Parathyroid adenoma (tissue), 2 donors: ENCODE data around the gene SIDT1.

Source experiments
- H2AFZ ChIP-seq: fragments of 300-600 bp; sonication (generic); one replicate; pipeline ENCODE4 v1.7.0; 2017; ENCODE audit warnings: antibody characterized with exemption, mild to moderate bottlenecking
- H3K27ac ChIP-seq: fragments of 300-600 bp; sonication (generic); one replicate; pipeline ENCODE4 v1.7.0; 2017
- H3K27me3 ChIP-seq: fragments of 300-600 bp; sonication (generic); one replicate; pipeline ENCODE4 v1.7.0; 2017; ENCODE audit warnings: low read length; ENCODE audit not compliant: control insufficient read depth, insufficient read depth
- H3K36me3 ChIP-seq: fragments of 300-600 bp; sonication (generic); one replicate; pipeline ENCODE4 v1.7.0; 2017; ENCODE audit warnings: low read length; ENCODE audit not compliant: control insufficient read depth, insufficient read depth
- H3K4me1 ChIP-seq: fragments of 300-600 bp; sonication (generic); one replicate; pipeline ENCODE4 v1.7.0; 2017; ENCODE audit warnings: control low read depth
- H3K4me2 ChIP-seq: fragments of 300-600 bp; sonication (generic); one replicate; pipeline ENCODE4 v1.7.0; 2017; ENCODE audit warnings: low read length
- H3K4me3 ChIP-seq: fragments of 300-600 bp; sonication (generic); one replicate; pipeline ENCODE4 v1.7.0; 2017; ENCODE audit warnings: low read depth, low read length
- H3K79me2 ChIP-seq: fragments of 300-600 bp; sonication (generic); one replicate; pipeline ENCODE4 v1.7.0; 2017; ENCODE audit warnings: control low read depth
- H3K9ac ChIP-seq: fragments of 300-600 bp; sonication (generic); one replicate; pipeline ENCODE4 v1.7.0; 2017; ENCODE audit warnings: mild to moderate bottlenecking
- H3K9me3 ChIP-seq: fragments of 300-600 bp; sonication (generic); one replicate; pipeline ENCODE4 v1.7.0; 2017; ENCODE audit warnings: low read length; ENCODE audit not compliant: control insufficient read depth
- TF ChIP-seq, protein P1 (sequence below): fragments of 300-600 bp; sonication (generic); IDR thresholded peaks from one replicate; pipeline ENCODE4 v1.7.0; 2017; ENCODE audit warnings: antibody characterized with exemption, mild to moderate bottlenecking
- donor health status: primary hyperparathyroidism.

SIDT1 gene

DNA sequence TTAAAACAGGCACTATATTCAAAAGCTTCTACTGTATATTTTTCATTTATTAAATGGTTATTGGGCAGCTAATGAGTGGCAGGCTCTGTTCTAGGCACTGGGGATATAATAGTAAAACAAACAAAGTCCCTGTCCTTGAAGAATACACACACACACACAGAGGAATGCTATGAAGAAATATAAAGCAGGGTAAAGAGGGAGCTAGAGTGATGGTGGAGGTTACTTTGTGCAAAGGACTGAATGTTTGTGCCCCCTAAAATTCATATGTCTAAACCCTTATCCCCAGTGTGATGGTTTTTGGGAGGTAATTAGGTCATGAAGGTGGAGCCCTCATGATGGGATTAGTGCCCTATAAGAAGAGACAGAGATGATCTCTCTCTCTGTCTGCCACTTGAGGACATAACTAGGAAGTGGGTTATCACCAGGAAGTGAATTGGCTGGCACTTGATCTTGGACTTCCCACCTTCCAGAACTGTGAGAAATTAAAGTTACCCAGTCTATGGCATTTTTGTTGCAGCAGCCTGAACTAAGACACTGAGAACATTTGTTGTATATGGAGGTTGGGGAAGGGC is 132.3 kb downstream of the SIDT1 start:
- Histone ChIP-seq H3K79me2 (no peaks in the 10 kb centered on the region), H3K36me3 (no peaks in the 10 kb centered on the region), H3K4me3 (no peak overlapping the region), H2AFZ (no peak overlapping the region), H3K9me3 (no peaks in the 10 kb centered on the region), H3K9ac (no peak overlapping the region), H3K27me3 (no peaks in the 10 kb centered on the region), H3K4me2 (no peak overlapping the region), H3K4me1 (no peaks in the 10 kb centered on the region), H3K27ac (no peak overlapping the region)
- TF ChIP-seq, protein P1, sequence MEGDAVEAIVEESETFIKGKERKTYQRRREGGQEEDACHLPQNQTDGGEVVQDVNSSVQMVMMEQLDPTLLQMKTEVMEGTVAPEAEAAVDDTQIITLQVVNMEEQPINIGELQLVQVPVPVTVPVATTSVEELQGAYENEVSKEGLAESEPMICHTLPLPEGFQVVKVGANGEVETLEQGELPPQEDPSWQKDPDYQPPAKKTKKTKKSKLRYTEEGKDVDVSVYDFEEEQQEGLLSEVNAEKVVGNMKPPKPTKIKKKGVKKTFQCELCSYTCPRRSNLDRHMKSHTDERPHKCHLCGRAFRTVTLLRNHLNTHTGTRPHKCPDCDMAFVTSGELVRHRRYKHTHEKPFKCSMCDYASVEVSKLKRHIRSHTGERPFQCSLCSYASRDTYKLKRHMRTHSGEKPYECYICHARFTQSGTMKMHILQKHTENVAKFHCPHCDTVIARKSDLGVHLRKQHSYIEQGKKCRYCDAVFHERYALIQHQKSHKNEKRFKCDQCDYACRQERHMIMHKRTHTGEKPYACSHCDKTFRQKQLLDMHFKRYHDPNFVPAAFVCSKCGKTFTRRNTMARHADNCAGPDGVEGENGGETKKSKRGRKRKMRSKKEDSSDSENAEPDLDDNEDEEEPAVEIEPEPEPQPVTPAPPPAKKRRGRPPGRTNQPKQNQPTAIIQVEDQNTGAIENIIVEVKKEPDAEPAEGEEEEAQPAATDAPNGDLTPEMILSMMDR, result no peak

- Histone ChIP-seq H3K27me3 (no peaks in the 10 kb centered on the region), H3K27ac (no peak overlapping the region), H3K9ac (no peak overlapping the region), H2AFZ (no peak overlapping the region), H3K9me3 (no peaks in the 10 kb centered on the region), H3K36me3 (no peaks in the 10 kb centered on the region), H3K4me1 (no peaks in the 10 kb centered on the region), H3K4me3 (no peak overlapping the region), H3K4me2 (no peak overlapping the region), H3K79me2 (no peaks in the 10 kb centered on the region)
- TF ChIP-seq, protein P1, result no peak
These were observed 135.7 kb downstream of the SIDT1 start for GRCh38 chr3:113668015-113668414.

GRCh38 chr3:113673593-113673992 is 141.2 kb downstream of the SIDT1 start:
- Histone ChIP-seq H3K27me3 (no peaks in the 10 kb centered on the region), H3K9me3 (no peaks in the 10 kb centered on the region), H3K27ac (no peak overlapping the region), H3K4me3 (no peak overlapping the region), H3K4me1 (no peaks in the 10 kb centered on the region), H3K4me2 (no peak overlapping the region), H3K36me3 (no peaks in the 10 kb centered on the region), H3K79me2 (peaks cover 2% of the 10 kb centered on the region), H3K9ac (no peak overlapping the region), H2AFZ (no peak overlapping the region)
- TF ChIP-seq, protein P1, result no peak

DNA sequence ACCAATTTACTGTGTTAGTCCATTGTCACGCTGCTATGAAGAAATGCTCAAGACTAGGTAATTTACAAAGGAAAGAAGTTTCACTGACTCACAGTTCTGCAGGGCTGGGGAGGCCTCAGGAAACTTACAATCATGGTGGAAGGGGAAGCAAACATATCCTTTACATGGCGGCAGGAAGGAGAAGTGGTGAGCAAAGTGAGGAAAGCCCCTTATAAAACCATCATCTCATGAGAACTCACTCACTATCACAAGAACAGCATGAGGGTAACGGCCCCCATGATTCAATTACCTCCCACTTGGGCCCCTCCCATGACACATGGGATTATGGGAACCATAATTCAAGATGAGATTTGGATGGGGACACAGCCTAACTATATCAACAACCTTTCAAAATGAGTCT is 143.9 kb downstream of the SIDT1 start:
- H3K79me2 ChIP-seq, result peaks cover 6% of the 10 kb centered on the region
- no peak overlapping the region for H3K4me3 ChIP-seq
- H3K36me3 ChIP-seq, result no peaks in the 10 kb centered on the region
- H3K27me3 ChIP-seq, result no peaks in the 10 kb centered on the region
- H3K4me1 ChIP-seq, result no peaks in the 10 kb centered on the region
- no peak overlapping the region for H3K4me2 ChIP-seq
- no peak overlapping the region for H3K27ac ChIP-seq
- no peak overlapping the region for H3K9ac ChIP-seq
- TF ChIP-seq, protein P1, result no peak
- no peak overlapping the region for H2AFZ ChIP-seq
- no peaks in the 10 kb centered on the region for H3K9me3 ChIP-seq

GRCh38 chr3:113677737-113678136 is 145.4 kb downstream of the SIDT1 start:
- Histone ChIP-seq H3K9ac (no peak overlapping the region), H3K4me3 (no peak overlapping the region), H3K4me2 (no peak overlapping the region), H3K4me1 (no peaks in the 10 kb centered on the region), H3K27me3 (no peaks in the 10 kb centered on the region), H3K79me2 (peaks cover 10% of the 10 kb centered on the region), H2AFZ (no peak overlapping the region), H3K9me3 (no peaks in the 10 kb centered on the region), H3K27ac (no peak overlapping the region), H3K36me3 (no peaks in the 10 kb centered on the region)
- TF ChIP-seq, protein P1, result no peak
